ENCODE data around the gene SGK2.

- TF ChIP-seq CTCF (IDR thresholded peaks at IDR 0.05; ENCODE audit: low read length) (no peak), EZH2 (optimal IDR thresholded peaks at IDR 0.05; ENCODE audit: low read depth, low read length) (no peak), EZH2phosphoT487 (IDR thresholded peaks at IDR 0.05; ENCODE audit: low read length) (no peak)
Observed at GRCh38 chr20:43541214-43541613, 17.6 kb upstream of the SGK2 start.

Data from MM.1S (cell line).